ENCODE data around the gene SENP6.

DNA sequence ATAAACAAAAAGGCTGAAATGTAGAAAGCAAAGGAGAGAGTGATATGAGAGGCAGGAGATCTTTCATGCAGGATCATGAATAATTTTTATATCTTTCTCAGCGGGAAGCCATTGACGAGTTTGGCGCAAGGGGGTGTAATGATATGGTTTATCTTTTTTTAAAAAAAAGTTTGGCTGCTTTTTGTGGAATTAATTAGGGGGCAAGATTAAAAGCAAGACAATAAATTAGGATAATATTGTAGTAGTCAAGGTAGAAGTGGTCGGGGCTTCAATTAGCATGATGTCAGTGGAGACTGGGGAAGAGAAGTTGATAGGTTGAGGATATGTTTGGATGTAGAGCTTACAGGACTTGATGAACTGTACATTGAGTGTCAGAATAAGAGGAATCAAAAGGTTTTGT is 4.0 kb downstream of the SENP6 start:
- TF ChIP-seq, protein P1, sequence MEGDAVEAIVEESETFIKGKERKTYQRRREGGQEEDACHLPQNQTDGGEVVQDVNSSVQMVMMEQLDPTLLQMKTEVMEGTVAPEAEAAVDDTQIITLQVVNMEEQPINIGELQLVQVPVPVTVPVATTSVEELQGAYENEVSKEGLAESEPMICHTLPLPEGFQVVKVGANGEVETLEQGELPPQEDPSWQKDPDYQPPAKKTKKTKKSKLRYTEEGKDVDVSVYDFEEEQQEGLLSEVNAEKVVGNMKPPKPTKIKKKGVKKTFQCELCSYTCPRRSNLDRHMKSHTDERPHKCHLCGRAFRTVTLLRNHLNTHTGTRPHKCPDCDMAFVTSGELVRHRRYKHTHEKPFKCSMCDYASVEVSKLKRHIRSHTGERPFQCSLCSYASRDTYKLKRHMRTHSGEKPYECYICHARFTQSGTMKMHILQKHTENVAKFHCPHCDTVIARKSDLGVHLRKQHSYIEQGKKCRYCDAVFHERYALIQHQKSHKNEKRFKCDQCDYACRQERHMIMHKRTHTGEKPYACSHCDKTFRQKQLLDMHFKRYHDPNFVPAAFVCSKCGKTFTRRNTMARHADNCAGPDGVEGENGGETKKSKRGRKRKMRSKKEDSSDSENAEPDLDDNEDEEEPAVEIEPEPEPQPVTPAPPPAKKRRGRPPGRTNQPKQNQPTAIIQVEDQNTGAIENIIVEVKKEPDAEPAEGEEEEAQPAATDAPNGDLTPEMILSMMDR (IDR thresholded peaks at IDR 0.05), result no peak
- TF ChIP-seq POLR2A (IDR thresholded peaks at IDR 0.05), result no peak
